Stimulated activated CD8-positive, alpha-beta memory T cell treated with anti-CD3 and anti-CD28 coated beads, Interleukin-7, amount 100 ng/mL, for 24 hours (primary cell): ENCODE data around the gene BSND.
A peak's percentile ranks its signal among the peaks of the same experiment; 100 is the strongest.
"Not testable (repeated sequence)": the region's sequence is repeated elsewhere in the genome, so short reads cannot be mapped to it uniquely, and the experiment has no call there.

Experiments used
- DNase-seq: peaks from one replicate; pipeline ENCODE4 v3.0.0-alpha.2; 2020; ENCODE audit warnings: low read depth

Gene BSND

GRCh38 chr1:54998677-54999076, at the start of gene BSND:
Gene BSND (plus strand): TSS chr1:54998933. CDS start chr1:54999187, 254 bp downstream.
- DNase-seq: no peak

DNA sequence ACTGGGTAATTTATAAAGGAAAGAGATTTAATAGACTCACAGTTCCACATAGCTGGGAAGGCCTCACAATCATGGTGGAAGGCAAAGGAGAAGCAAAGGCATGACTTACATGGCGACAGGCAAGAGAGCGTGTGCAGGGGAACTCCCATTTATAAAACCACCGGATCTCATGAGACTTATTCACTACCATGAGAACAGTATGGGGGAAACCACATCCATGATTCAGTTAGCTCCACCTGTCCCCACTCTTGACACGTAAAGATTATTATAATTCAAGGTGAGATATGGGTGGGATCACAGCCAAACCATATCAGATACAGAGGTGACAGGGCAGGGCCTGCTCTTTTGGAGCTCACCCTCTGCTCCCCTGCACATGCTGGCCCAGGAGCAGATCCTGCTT, 49.7 kb upstream of the BSND start:
- no peak for DNase-seq

DNA sequence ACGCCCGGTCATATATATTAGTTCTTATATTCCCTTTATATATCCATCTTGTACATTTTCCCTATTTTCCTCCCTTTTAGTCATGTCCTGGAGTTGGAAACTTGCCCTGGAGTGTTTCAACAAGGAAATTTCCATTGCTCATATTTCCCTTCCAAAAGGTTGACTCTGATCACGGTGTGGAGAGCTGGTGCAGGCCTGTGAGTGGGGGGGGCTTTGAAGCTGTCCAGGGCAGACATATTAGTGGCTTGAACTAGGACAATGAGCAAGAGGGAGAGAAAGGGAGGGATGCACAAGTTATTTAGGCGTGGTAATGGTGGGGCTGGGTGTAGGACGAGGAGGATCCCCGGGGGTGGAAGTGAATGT, 48.7 kb upstream of the BSND start:
- DNase-seq: no peak

DNA sequence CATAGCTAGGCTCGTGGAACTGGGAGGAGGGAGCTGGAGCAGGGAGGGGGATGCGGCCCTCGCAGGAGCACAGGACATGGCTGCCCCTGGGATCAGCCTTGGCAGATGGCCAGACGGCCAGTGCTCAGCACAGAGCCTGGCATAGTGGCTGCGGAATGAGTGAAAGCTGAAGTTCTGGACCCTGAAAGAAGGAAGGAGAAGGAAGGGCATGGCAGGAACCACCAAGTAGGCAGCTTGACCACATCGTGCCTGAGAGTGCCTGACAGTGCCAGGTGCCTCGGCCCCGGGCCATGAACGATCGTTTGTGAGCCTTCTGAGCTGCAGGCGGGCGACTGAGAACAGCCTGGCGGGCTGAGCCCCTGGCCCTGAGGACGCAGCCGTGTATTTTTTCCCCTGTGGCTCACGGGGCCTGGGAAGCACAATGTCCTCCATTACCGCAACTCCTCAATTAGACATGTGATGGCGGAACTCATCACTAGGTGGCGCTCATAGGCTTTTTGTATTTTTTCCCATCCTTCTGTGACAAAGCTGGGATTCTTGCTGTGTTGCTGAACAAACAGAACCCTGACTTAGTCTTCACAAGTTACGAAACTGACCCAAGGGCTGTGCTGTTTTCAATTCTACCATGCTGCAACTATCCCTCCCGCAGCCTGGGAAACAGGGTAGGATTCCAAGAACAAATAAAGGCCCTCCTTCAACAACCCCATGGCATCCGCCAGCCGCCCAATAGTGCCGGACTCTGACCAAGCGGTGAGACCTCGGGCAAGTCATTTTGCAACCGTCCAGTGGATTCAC, 48.2 kb upstream of the BSND start:
- DNase-seq: peak; percentile 23

DNA sequence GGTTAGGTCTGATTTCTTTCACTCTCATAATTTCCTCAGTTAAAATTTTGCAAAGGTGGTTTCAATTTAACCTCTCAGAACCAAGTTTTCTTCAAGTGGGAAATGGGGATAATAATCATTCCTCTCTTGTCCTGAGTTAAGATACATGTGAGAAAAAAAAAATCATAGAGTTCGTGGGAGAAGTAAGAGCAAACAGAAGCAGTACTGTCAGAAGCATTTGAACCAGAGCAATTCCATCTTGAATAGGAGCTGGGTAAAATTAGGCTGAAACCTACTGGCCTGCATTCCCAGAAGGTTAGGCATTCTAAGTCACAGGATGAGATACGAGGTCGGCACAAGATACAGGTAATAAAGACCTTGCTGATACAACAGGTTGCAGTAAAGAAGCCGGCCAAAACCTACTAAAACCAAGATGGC, 46.9 kb upstream of the BSND start:
- no peak for DNase-seq

GRCh38 chr1:54952950-54953718, 45.6 kb upstream of the BSND start:
- no peak for DNase-seq

DNA sequence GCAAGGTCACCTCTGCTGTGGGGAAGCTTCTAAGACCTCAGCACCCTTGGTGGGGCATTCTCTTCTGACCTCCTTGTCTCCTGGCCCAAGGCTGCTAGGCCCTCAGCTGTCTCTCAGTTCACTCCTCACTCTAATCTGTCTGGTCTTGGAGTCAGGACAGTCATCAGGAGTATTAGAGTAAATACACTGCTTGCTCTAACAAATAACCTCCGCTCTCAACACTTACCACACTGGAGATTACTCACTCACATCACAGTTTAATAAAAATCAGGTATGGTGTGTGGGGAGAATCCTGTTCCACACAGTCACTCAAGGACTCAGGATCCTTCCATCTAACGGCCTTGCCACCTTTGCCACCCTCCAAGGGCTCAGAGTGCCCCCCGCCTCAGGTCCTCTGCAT, 44.9 kb upstream of the BSND start:
- no peak for DNase-seq

- no peak for DNase-seq
Observed at GRCh38 chr1:54955359-54955758, 43.4 kb upstream of the BSND start.

DNA sequence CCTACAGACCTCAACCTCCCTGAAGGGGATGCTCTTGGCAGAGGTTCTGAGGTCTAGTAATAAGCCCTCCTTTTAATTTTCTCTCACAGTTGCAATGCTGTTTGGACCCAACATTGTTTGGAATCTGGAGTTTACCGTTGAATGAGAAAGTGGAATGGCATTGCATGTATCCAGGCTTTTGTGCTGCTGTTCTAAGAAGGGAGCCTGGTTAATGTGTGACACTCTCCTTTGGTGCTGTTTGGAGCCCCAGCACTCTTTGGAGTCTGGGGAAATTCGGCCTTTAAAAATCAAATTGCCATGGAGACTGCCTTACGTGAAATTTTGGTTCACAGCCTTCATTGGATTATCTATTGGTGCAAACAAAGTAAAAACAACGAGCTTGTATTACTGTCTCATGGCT, 42.0 kb upstream of the BSND start:
- DNase-seq: no peak

GRCh38 chr1:54959241-54959640, 39.5 kb upstream of the BSND start:
- no peak for DNase-seq

- DNase-seq: no peak
Observed at GRCh38 chr1:54962612-54963395, 35.9 kb upstream of the BSND start.

DNA sequence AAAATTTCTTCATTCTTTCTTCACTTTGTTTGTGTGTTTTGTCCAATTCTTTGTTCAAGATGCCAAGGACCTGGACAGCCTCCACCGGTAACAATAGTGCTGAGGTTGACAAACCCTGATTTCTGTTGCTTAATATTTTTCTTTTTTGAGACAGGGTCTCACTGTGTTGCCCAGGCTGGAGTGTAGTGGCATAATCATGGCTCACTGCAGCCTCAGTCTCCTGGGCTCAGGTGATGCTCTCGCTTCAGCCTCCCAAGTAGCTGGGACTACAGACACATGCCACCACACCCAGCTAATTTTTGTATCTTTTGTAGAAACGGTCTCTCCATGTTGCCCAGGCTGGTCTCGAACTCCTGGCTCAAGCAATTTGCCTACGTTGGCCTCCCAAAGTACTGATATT, 34.9 kb upstream of the BSND start:
- not testable (repeated sequence) for DNase-seq

GRCh38 chr1:54965624-54966340, 33.0 kb upstream of the BSND start:
- no peak for DNase-seq

GRCh38 chr1:54967372-54967771, 31.4 kb upstream of the BSND start:
- DNase-seq: no peak

DNA sequence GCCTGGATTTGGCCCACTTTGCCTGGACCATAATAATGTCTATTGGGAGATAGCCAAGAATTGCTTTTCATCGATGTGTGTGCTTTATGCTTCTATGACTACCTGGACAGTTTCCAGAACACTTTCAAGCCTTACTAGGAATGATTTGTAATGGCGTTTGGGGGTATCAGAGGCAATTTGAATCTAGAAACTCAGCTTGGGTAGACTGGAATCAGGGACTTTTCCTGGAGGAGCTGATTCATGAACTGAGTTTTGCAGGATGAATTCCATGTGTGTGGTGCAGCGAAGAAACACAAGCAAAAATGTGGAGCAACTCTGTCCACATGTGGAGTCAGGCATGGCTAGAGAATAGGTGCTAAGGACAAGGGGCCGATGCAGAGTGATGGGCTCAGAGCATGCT, 30.2 kb upstream of the BSND start:
- no peak for DNase-seq

DNA sequence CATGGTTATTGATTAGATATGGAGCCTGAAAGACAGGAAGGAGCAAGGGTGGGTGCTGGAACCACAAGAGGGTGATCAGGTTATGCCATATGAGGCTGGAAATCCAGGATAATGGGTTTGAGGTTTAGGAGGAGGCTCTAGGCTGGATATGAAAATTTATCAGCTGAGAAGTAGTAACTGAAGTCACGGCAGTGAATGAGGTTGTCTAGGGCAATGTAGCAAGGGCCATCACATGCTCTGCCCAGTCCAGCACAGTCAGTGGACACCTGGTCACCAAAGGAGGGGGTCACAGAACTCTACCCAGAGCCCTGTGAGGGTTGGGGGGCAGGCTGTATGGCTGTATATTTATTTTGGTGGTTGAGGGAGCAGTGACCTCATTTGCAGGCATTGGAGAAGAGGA, 28.9 kb upstream of the BSND start:
- no peak for DNase-seq

- DNase-seq: no peak
Observed at GRCh38 chr1:54970901-54971300, 27.8 kb upstream of the BSND start.

GRCh38 chr1:54971317-54971791, 27.4 kb upstream of the BSND start:
- no peak for DNase-seq

GRCh38 chr1:54972436-54972835, 26.3 kb upstream of the BSND start:
- DNase-seq: no peak

DNA sequence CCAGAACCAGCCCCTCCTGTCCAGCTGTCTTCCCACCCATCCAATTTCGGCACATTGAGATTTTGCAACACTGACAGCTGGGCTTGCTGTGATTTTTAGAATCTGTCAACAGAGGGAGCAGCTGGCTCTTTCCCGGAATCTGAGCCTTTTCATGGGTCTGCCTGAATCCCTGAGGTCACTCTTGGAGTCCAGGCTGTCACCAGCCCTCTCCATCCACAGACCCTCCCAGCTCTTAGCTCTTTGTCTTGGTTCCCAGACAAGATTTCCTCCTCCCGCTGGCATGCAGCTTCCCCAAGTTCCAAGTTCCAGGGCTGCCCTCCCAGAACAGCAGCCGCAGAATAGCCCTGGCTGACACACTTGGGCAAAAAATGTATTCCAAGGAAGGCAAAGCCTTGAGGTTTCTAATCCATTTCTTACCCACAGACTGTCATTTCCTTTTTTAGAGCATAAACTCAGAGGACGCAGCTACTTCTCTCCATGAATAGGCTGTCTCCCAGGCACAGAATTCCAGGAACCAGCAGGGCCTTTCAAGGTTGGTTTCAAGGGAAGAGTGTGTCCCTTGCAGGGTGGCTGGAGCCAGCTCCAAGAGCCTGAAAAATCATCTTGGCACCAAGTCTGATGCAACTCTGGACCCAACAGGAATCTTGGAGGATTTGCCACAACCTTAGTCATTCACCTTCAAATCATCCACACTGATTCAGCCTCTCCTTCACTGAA, 25.4 kb upstream of the BSND start:
- DNase-seq: no peak

GRCh38 chr1:54975356-54976108, 23.2 kb upstream of the BSND start:
- no peak for DNase-seq
